Amygdala (tissue), 56 donors: ENCODE measurements around the gene SIK3.

Experiments
- DNase-seq, 56 donors: peaks; one replicate each; lab custom pipeline; 2025; lab: John Stamatoyannopoulos, UW

Gene SIK3

DNA sequence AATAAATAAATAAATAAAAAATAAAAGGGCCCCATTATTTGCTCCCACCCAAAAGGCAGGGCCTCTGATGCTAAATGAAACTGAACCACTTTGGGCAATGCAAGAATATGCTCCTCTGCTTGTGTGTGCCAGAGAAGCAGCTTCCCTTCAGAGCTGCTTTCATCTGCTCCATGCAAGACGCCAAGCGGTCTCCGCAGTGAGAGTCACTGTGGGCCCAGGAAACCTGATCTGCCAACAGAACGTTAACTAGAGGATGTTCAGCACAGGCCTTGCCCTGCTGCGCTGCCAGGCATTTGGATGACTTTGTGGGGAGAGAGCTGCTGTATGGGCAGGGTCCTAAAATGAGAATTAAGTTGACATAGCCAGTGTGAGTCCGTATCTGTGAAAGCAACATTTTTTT, 217.1 kb downstream of the SIK3 start:
- DNase-seq: peak in 16 of 56 donors; percentile 8 to 64 (median 25)

DNA sequence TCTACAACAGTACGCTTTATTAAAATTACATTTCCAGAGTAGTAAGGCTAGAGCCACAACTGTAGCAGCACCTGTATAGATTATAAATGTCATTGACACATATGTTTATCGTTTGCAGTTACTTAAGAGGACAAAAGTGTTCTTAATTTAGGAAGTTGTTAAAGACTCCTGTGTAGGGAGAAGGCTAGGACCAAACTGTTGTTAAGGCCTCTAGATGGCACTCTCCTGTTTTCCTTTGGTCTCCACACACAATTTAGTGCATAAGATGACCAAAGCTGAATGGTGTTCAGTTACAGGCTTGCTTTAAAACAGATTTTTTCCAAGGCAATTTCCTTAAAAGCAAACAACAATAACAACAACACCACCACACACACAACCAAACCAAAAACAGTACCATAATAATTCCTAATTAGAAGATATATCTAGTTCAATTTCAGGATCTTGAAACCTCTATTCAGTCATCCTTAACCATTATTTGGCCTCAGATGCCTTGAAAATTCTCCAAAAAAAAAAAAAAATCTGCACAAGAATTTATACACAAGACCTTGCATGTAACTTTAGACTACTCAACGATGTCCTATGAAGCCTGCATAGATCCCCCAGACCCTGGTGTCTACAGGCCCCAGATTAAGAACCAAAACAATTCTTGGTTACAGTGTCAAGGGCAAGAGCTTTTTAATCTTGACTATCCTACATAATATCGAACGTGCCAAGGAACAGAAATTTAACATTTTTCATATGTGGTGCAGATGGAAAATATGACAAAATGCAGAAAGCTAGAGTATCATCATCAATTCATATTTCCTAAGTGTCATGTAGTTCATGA, 218.2 kb downstream of the SIK3 start:
- DNase-seq: peak in 5 of 56 donors; percentile 18 to 66 (median 31)

DNA sequence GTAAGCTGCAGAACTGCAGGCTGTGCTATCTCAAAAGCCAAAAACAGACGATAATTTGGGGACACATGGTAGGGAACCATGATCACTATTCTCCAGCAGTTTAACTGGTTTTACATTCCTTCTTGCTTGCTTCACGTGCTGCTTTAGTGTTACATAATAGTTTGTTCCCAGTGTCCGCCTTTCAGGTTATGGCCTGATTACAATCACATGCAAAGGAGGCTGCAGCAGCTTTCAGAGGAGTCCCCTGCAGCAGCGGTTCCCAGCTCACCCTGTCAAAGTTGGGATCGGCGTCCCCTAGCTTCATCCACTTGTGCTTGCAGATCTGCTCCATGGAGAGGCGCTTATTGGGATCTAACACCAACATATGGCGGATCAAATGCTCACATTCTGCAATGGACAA, 221.6 kb downstream of the SIK3 start:
- DNase-seq: no peak

DNA sequence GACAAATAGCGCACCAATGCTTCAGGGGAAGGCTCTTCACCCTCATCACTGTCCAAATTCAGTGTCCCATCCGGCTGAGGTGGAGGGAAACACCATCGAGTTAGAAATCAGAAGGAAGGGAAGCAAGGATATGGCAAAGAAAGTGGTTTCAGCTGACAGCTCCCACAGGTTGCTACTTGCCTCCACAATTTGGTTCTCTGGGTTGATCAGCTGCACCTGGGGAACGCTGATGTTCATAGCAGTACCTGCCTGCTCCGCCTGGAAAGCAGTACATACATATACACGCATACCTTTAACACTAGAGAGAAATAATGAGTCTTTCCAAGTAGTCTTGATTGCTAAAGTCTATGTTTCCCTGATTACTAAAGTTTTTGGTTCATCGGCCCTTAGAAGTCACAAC, 223.0 kb downstream of the SIK3 start:
- DNase-seq: no peak

DNA sequence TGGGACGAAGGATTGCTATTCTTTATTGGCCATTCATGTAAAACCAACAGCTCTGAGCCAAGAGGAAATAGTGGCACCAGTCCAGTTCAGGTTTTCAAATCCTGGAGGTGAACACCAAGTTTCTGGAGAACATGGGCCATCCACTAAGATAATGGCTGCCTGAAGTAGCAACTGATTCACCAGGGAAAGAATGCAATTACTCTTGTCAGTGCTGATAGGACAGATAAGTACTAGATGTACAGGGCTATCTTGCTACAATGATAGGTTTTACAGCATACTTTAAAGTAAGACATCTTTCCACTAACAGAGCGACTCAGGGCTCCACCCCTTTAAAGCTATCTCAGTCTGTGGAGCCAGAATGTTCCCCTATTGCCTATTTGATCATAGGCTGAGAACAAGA, 224.0 kb downstream of the SIK3 start:
- DNase-seq: no peak

DNA sequence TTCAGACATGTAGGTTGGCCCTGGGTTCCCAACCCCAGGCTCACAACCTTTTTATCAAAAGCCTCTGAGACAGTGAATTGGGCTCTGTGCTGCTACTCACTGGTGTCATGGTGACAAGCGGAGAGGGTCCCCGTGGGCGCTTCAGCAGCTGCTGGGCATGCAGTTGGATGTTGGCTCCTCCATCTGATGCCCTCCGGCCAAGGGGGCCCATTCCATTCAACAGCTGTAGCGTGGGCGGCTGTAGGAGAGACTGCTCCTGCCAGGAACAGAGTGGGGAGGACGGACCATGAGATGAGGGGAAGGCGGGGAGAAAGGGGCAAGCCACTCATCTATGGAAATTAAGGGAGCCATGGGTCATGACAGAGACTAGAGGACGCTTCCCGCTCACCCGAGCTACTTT, 224.8 kb downstream of the SIK3 start:
- DNase-seq: no peak

DNA sequence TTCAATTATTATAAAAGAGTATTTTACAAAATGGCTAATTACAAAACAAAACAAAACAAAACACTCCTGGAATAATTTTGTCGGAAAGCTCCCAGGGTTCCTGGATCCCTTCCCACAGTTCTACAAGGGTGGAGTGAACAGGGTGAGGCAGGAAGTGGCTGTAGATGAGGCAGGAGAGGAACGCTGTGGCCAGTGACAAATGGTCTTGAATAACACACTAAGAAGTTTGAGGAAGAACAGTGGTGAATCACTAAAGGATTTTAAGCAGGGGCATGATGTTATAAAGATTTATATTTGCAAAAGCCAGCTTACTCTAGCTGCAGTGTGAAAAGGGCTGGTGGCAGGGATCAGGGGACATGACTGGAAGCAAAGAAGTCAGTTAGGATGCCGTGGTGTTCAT, 227.0 kb downstream of the SIK3 start:
- DNase-seq: no peak

DNA sequence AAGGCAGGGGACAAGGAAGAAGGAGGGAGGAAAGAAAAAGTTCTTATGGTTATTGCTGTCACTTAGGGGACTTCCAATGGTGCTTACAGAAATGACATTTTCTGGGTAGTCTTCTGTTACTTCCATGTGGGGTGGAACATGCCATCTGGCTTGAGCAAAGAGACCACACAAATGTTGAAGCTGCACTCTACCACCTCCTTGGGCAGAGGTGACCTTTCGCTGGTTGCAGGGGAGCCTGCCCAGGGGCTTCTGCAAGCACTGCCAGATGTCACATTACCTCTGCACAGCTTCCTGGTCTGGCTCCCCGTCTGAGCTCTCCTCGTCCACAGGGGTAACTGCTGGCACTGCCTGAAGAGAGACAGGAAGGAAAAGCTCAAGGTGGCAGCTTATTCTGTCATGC, 228.2 kb downstream of the SIK3 start:
- DNase-seq: no peak

DNA sequence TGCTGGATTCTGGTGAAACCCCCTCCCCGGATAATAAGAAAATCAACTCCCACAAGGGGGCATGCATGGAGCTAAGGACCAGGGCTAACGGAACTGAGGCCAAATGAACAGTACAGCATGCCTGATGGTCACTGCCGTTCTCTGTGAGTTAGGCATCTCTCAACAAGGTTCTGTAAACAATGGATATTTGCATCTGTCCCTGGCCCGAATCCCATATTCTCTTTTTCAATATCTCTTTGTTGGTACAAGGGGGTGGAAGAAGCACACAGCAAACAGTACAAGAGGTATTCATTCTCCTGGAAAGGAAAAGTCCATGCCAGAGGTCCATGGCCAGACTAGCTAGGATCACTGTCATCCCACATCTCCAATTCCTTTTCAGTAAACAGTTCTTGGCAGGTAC, 228.6 kb downstream of the SIK3 start:
- DNase-seq: peak in 13 of 56 donors; percentile 10 to 46 (median 30)

DNA sequence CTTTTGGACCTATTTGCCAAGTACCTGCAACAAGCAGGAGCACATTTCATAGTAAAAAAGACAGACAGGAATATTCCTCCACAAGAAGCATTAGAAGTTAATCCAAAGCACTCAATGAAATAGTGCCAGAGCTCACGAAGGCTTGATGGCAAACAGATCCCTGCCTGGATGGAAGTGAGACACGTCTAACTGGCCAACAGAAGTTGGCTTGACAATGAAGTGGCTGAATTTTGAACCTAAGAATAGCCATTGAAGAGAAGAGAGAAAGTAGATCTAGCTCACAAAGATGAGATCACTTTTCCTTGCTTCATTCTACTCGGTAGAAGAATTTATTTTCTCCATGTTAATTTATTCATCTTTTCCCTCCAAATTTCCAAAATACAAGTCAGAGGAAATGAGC, 230.2 kb downstream of the SIK3 start:
- no peak for DNase-seq

DNA sequence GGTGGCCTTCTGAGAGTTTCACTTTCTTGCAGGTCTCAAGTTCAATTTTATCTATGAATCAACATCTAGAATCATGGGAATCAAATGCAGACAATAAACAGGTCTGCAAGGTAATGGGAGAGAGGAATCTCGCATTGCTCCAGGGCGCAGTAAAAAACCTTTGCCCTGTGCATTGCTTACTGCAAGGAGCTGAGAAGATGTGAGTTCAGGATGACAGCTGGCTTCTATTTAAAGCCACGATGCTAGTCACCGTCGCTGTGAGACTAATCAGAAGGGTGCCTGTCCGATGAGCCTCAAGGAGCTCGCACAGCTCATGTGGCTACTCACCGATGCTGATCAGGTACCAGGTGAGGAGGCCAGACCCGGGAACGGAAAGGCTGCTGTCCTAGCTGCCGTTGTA, 230.6 kb downstream of the SIK3 start:
- DNase-seq: no peak

DNA sequence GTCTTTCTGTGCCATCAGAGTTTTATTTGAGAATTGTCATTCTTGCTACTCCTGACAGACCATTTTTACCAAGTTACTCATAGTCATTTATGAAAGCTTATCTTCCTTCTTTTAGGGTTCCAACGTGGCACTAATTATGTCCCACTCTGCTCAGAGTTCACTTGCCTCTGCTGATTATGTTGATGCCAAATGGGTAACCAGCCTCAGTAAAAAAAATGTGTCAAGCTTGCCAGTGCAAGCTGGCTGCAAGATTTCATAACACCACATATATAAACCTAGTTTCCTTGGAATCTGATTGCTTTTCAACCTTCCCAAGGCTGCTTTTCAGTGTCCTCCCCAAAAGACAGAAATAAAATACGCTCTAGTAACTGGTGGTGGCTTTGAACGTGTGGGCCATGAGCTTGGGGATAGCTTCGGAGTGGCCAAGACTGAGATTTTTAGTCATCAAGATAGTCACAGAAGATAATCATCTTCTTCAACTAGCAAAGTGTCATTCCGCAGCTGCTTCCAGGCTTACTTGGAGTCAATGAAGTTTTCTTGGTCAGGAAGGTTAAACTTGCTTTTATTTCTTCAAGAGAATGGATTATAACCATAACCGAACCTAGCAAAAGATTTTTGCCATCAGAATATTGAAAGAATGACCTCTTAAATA, 231.3 kb downstream of the SIK3 start:
- no peak for DNase-seq

DNA sequence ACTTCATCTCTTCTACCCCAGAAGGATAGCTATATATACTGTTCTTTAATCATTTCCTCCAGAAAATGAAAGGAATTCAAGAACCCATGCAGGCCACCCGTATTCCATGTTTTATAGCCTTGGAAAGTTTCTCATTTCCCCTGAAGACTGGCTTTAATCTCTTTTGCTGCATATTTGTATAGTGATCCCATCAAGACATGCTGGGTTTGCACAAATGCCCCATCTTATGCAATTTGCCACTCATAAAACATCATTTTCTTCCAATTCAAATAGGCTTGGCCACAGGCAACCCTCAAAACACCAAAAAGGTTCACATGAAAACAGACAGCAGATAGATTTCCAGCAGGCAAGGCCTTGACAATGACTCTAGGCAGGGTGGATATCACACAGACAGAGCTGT, 232.5 kb downstream of the SIK3 start:
- DNase-seq: no peak

DNA sequence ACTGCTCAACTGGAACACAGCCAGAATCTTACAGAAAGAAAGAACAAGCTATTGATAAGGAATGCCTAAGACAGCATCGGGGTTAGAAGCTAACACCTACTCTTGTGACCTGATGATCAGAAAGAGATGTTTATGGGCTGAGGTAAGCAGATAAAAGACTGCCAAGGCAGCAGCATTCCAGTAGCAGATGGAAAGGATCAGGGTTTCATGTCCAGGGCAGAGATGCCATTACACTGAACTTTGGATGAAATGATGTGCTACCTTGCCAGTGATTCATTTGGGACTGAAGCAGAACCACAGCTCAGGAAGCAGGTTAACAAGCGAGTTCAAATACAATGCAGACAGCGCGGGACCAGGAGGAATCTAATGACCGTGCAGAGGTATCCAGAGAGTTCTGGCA, 233.7 kb downstream of the SIK3 start:
- no peak for DNase-seq

DNA sequence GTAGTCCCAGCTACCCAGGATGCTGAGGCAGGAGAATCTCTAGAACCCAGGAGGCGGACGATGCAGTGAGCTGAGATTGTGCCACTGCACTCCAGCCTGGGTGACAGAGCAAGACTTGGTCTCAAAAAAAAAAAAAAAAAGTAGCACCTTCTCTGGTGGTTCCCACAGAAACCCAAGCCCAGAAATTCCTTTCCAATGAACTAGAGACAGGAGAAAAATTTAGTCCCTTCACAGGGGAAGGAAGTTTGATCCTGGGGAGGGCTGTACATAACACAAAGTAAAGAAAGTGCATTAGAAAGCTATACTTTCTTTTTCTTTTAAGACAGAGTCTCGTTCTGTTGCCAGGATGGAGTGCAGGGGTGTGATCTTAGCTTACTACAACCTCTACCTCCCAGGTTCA, 235.3 kb downstream of the SIK3 start:
- no peak for DNase-seq

DNA sequence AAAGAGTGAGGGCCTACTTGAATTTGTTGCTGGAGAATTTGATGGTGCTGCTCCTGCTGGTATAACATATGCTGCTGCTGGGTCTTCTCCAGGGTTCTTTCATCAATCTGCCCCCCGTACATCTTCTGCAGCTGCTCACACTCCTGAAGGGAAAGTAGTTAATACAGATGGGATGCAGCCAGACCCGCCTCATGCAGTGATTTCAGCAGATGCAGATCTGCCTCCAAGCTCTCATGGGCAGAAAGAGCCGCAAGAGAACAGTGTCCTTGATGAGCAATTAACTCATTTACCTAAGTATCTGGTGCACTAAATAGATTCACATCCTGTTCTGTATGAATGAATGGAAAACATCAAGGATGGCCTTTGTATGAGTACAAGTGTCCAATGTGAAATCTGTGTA, 236.0 kb downstream of the SIK3 start:
- DNase-seq: no peak

DNA sequence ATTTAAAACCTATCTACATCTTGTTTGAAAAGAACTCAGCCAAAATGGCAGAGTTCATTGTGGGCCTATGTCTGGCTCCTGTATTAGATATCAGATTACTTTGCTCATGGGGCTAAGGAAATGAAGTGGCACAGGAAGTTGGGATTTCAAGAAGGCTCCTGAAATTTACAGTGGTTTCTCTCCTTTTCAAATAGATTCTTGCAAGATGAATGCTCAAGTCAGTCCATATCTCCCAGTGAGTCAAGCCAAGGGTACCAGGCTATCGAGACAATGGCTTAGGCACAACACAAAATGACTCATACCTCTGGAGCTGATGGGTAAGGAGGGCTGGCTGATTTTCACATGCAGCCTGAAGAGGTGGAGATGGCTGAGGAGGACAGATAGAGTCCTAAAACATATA, 236.7 kb downstream of the SIK3 start:
- DNase-seq: no peak

DNA sequence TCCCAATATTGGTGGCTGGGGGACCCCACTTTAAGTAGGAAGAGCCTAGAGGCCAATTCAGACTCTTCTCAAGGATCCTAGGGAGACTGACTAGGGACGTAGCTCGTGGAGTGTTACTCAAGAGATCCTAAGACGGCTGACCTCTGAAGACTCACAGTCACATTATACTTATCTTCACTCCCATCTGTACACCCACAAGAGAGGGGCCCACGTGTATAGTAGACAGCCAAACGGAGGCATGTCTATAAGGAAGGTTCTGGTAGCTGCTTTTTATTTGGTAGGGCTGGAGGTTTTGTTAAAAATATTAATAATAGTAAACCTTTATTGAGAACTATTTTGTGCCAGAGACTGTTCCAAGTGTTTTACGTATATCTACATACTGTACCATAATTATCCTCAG, 237.9 kb downstream of the SIK3 start:
- no peak for DNase-seq

DNA sequence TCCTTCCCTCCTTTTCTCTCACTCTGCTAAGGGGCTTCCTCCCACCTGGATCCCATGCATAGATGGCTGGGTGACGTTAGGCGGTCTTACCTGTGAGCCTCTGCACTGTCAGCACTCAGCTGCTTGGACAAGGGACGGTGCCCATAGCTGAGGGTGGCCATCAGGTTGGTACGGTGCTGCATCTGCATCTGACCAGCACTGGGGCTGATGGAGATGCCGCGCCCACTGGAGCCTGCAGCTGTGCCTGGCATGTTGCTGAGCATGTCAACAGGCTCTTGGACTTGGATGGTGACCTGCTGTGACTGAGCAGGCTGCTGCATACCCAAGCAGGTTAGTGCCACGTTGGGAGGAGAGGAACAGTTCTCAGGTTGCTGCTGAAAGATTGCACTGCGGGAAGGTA, 239.1 kb downstream of the SIK3 start:
- no peak for DNase-seq

DNA sequence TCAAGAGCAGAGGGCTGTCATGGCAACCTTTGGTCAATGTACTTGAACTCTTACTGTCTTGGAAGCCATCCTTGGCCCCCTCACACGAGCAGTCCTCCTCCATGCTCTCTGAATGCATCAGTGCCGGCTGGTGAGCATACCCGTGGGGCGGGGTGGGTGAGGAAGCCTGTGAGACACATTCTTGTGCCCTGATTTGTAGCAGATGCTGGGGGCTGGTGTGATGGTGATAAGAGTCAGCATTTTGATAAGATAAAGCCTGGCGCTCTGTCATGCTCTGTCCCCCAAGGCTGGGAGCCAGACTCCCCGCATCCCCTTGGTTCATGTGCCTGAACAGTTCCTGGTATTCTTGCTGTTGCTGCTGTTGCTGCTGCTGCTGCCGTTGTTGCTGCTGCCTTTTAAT, 240.3 kb downstream of the SIK3 start:
- DNase-seq: no peak

DNA sequence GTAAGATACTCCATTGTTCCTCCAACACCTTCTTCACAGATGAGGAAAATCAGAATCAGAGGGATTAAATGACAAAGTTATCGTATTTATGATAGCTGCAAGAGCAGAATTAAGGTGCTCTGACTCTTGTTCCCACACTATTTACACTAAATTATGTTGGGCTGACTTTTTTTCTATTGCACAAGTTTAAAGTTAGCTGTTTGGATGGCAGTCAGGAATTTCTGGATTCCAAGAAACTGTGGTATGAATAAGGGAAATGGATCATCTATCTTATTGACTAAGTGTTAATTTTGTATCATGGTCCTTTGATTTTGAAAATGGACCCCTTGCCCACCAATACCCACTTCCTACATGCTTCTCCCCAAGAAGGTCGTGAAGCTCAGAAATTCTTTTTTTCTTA, 240.9 kb downstream of the SIK3 start:
- no peak for DNase-seq

DNA sequence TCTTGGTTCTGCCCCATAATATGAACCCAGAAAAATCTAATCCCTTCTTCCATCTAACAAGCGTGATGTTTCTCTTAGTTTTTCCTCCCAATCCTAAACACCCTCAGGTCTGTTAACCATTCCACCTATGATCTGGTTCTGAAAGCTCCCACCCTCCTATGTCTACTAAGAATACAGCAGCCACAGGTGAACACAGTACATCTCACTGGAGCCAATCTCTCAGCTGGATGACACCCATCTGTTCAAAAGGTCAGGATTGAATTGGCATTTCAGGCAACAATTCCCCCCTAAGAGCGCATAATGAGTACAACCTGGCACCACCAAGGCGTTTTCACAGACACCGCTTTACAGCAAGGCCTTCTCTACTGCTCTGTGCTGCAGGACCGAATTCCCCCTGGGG, 241.8 kb downstream of the SIK3 start:
- no peak for DNase-seq
